BE2C (cell line): Measurements from ENCODE around the gene MOXD1.
A peak's percentile ranks its signal among the peaks of the same experiment; 100 is the strongest.

Experiments used
- DNase-seq: peaks from one replicate; pipeline ENCODE4 v3.0.0-alpha.2; 2020
- H3K27me3 ChIP-seq: fragments of 250-450 bp; sonication (Bioruptor Pico); 2 replicates; pipeline ENCODE4 v1.5.1; 2020; ENCODE audit warnings: mild to moderate bottlenecking
- H3K36me3 ChIP-seq: fragments of 250-450 bp; sonication (Bioruptor Pico); 2 replicates; pipeline ENCODE4 v1.5.1; 2020; ENCODE audit warnings: mild to moderate bottlenecking
- H3K4me1 ChIP-seq: fragments of 250-450 bp; sonication (Bioruptor Pico); 2 replicates; pipeline ENCODE4 v1.5.1; 2020
- H3K4me3 ChIP-seq: 2 replicates; pipeline ENCODE4 v1.5.1; 2011; ENCODE audit warnings: low read depth, low read length
- H3K9me3 ChIP-seq: fragments of 250-450 bp; sonication (Bioruptor Pico); 2 replicates; pipeline ENCODE4 v1.5.1; 2020
- TF ChIP-seq, protein P1 (sequence below): IDR thresholded peaks from 2 replicates; pipeline ENCODE4 v1.5.1; 2012; ENCODE audit warnings: mild to moderate bottlenecking, low read depth, low read length

The MOXD1 gene

GRCh38 chr6:132264021-132264500 lies 137.2 kb downstream of the MOXD1 start:
- Histone ChIP-seq H3K9me3 (no peaks in the 10 kb centered on the region), H3K27me3 (peaks cover 5% of the 10 kb centered on the region; the same call in 1 of the 2 replicates), H3K4me1 (no peaks in the 10 kb centered on the region), H3K4me3 (no peak overlapping the region), H3K36me3 (no peaks in the 10 kb centered on the region)
- DNase-seq: no peak
- TF ChIP-seq, protein P1, sequence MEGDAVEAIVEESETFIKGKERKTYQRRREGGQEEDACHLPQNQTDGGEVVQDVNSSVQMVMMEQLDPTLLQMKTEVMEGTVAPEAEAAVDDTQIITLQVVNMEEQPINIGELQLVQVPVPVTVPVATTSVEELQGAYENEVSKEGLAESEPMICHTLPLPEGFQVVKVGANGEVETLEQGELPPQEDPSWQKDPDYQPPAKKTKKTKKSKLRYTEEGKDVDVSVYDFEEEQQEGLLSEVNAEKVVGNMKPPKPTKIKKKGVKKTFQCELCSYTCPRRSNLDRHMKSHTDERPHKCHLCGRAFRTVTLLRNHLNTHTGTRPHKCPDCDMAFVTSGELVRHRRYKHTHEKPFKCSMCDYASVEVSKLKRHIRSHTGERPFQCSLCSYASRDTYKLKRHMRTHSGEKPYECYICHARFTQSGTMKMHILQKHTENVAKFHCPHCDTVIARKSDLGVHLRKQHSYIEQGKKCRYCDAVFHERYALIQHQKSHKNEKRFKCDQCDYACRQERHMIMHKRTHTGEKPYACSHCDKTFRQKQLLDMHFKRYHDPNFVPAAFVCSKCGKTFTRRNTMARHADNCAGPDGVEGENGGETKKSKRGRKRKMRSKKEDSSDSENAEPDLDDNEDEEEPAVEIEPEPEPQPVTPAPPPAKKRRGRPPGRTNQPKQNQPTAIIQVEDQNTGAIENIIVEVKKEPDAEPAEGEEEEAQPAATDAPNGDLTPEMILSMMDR: no peak

DNA sequence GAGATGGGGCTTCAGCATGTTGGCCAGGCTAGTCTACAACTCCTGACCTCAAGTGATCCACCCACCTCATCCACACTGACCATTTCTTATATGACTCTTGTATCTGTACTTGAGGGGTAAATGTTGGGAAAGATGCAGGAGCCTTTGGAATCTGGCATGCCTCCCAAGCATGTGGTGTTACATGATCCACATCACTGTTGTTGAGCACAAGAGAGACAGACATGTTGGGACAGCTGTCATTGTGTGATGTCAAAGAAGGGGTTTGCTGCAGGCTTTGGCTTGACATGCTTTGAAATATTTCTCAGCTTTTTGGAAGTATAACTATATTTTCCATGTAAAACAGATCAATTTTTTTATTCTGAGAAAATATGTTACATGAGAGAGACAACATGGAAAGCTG lies 139.9 kb downstream of the MOXD1 start:
- Histone ChIP-seq H3K36me3 (no peaks in the 10 kb centered on the region), H3K4me1 (no peaks in the 10 kb centered on the region), H3K4me3 (no peak overlapping the region), H3K9me3 (no peaks in the 10 kb centered on the region), H3K27me3 (peaks cover 6% of the 10 kb centered on the region; the same call in 1 of the 2 replicates)
- TF ChIP-seq, protein P1: no peak
- no peak for DNase-seq

DNA sequence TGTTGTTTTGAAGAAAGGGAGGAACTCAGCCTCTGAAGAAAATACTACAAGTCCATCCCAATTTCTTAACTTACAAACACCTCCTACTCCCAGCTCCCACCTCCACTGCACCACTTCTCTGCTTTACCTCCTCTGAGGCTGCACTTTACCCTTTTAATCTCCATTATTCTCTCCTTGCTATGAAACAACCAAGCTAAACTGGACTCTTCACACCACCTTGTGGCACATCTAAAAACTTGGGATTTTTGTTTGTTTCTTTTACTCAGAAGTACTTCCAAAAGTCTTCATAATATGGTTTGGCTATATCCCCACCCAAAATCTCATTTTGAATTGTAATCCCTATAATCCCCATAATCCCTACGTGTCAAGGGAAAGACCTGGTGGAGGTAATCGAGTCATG lies 142.2 kb downstream of the MOXD1 start:
- TF ChIP-seq, protein P1: 0 out of 2 replicates have a peak, but pooled peaks have one; percentile 18
- no peak for DNase-seq
- no peaks in the 10 kb centered on the region for H3K4me1 ChIP-seq

GRCh38 chr6:132257561-132257960 lies 143.7 kb downstream of the MOXD1 start:
- TF ChIP-seq, protein P1: no peak
- H3K4me3 ChIP-seq: no peak overlapping the region
- no peaks in the 10 kb centered on the region for H3K4me1 ChIP-seq
- no peaks in the 10 kb centered on the region for H3K9me3 ChIP-seq
- peaks cover 12% of the 10 kb centered on the region; the same call in 1 of the 2 replicates for H3K27me3 ChIP-seq
- DNase-seq: no peak
- no peaks in the 10 kb centered on the region for H3K36me3 ChIP-seq

More for the DNA sequence above, 142.2 kb downstream of the MOXD1 start:
- H3K4me3 ChIP-seq: no peak overlapping the region
- no peaks in the 10 kb centered on the region for H3K9me3 ChIP-seq
- no peaks in the 10 kb centered on the region for H3K36me3 ChIP-seq
- H3K27me3 ChIP-seq: peaks cover 7% of the 10 kb centered on the region; the same call in 1 of the 2 replicates

DNA sequence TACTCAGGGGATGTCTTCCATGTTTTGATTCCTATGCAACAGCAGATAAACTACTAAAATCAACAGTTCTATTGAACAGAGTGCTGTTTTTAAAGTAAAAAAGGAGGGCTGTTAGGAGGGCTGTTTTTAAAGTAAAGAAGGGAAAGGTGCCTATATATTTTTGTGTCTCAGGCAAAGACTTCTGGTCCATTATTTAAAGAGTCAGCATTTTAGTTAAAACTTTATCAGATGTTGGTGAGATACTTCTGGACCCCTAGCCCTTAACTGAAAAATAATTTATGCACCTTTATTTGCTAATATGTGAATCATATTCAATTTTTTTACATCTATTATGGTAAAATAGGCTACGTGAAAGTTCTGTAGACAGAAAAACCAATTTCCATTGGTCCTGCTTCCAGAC lies 144.8 kb downstream of the MOXD1 start:
- Histone ChIP-seq H3K4me3 (no peak overlapping the region), H3K4me1 (no peaks in the 10 kb centered on the region), H3K9me3 (no peaks in the 10 kb centered on the region), H3K36me3 (no peaks in the 10 kb centered on the region), H3K27me3 (peaks cover 12% of the 10 kb centered on the region; the same call in 1 of the 2 replicates)
- DNase-seq: no peak
- TF ChIP-seq, protein P1: no peak

- DNase-seq: no peak
- TF ChIP-seq, protein P1: no peak
- Histone ChIP-seq H3K9me3 (no peaks in the 10 kb centered on the region), H3K27me3 (peaks cover 5% of the 10 kb centered on the region; the same call in 1 of the 2 replicates), H3K4me3 (no peak overlapping the region), H3K4me1 (no peaks in the 10 kb centered on the region), H3K36me3 (no peaks in the 10 kb centered on the region)
These were observed 147.4 kb downstream of the MOXD1 start for GRCh38 chr6:132253906-132254305.
